Neural progenitor cell (in vitro differentiated cells): ENCODE data around the gene MRC1. TPM values are rescaled to one million over a fixed set of nuclear protein-coding genes. Genes with fewer than 3 reads are reported as not detected.

ENCODE experiments used
- DNase-seq: peaks from one replicate; pipeline ENCODE4 v3.0.0-alpha.2; 2016; ENCODE audit warnings: low spot score
- H2AFZ ChIP-seq: fragments of 200-600 bp; sonication (generic); replicated peaks from 2 replicates; pipeline ENCODE4 v1.6.1; 2016; ENCODE audit warnings: antibody characterized with exemption
- H3F3A ChIP-seq: fragments of 200-600 bp; sonication (generic); 2 replicates; pipeline ENCODE4 v1.6.1; 2016; ENCODE audit warnings: antibody characterized with exemption, low read depth
- H3K27ac ChIP-seq: fragments of 200-600 bp; sonication (generic); 2 replicates; pipeline ENCODE4 v1.5.1; 2016; ENCODE audit warnings: mild to moderate bottlenecking
- H3K27me3 ChIP-seq: fragments of 200-600 bp; sonication (generic); 2 replicates; pipeline ENCODE4 v1.6.1; 2016; ENCODE audit warnings: mild to moderate bottlenecking, moderate library complexity
- H3K36me3 ChIP-seq: fragments of 200-600 bp; sonication (generic); 2 replicates; pipeline ENCODE4 v1.5.1; 2016
- H3K4me1 ChIP-seq: fragments of 200-600 bp; sonication (generic); 2 replicates; pipeline ENCODE4 v1.6.1; 2016; ENCODE audit warnings: mixed run types
- H3K4me2 ChIP-seq: fragments of 200-600 bp; sonication (generic); 2 replicates; pipeline ENCODE4 v1.6.1; 2016
- H3K4me3 ChIP-seq: fragments of 200-600 bp; sonication (generic); 2 replicates; pipeline ENCODE4 v1.5.1; 2016
- H3K79me2 ChIP-seq: fragments of 200-600 bp; sonication (generic); 2 replicates; pipeline ENCODE4 v1.6.1; 2016; ENCODE audit warnings: low read depth
- H3K9ac ChIP-seq: fragments of 200-600 bp; sonication (generic); 2 replicates; pipeline ENCODE4 v1.6.1; 2016
- H3K9me3 ChIP-seq: fragments of 200-600 bp; sonication (generic); 2 replicates; pipeline ENCODE4 v1.5.1; 2016; ENCODE audit warnings: low read depth
- H4K20me1 ChIP-seq: fragments of 200-600 bp; sonication (generic); 2 replicates; pipeline ENCODE4 v1.6.1; 2016; ENCODE audit warnings: low read depth
- H3K27ac Mint-ChIP-seq: 3 replicates; pipeline ENCODE4 v1.8.0; 2021; ENCODE audit warnings: mixed read lengths
- H3K27me3 Mint-ChIP-seq: 2 replicates; pipeline ENCODE4 v1.8.0; 2022; ENCODE audit warnings: low read depth, mild to moderate bottlenecking, inconsistent platforms, moderate library complexity, mixed read lengths; ENCODE audit not compliant: insufficient read depth
- H3K36me3 Mint-ChIP-seq: 3 replicates; pipeline ENCODE4 v1.8.0; 2021; ENCODE audit warnings: mixed read lengths
- H3K4me1 Mint-ChIP-seq: 3 replicates; pipeline ENCODE4 v1.8.0; 2021; ENCODE audit warnings: mixed read lengths
- H3K4me3 Mint-ChIP-seq: 3 replicates; pipeline ENCODE4 v1.8.0; 2021; ENCODE audit warnings: mild to moderate bottlenecking, moderate library complexity, mixed read lengths
- H3K9me3 Mint-ChIP-seq: 3 replicates; pipeline ENCODE4 v1.8.0; 2020; ENCODE audit warnings: mixed read lengths
- CTCF ChIP-seq: fragments of 200-600 bp; sonication (generic); IDR thresholded peaks from 2 replicates; pipeline ENCODE4 v1.5.1; 2017; ENCODE audit warnings: antibody characterized with exemption, mild to moderate bottlenecking
- EZH2 ChIP-seq: fragments of 200-600 bp; sonication (generic); IDR thresholded peaks from 2 replicates; pipeline ENCODE4 v1.6.1; 2017; ENCODE audit warnings: antibody characterized with exemption, mild to moderate bottlenecking, moderate library complexity
- EZH2phosphoT487 ChIP-seq: fragments of 200-600 bp; sonication (generic); IDR thresholded peaks from 2 replicates; pipeline ENCODE4 v1.6.1; 2017; ENCODE audit warnings: antibody characterized with exemption
- total RNA-seq: library from RNA; depleted of rRNA; stranded (reverse); fragments of >200 nt; gene quantifications from 2 replicates; pipeline ENCODE4 v1.2.3, GENCODE V29; 2015; ENCODE audit warnings: low replicate concordance

Gene MRC1
- total RNA-seq, 1 donor from 2014 or later = not detected

GRCh38 chr10:17811146-17811865 lies 2.2 kb downstream of the MRC1 start:
- Mint-ChIP-seq H3K4me3 (no peak overlapping the region), H3K27ac (no peak overlapping the region), H3K36me3 (no peaks in the 10 kb centered on the region), H3K9me3 (no peaks in the 10 kb centered on the region), H3K27me3 (peaks cover 9% of the 10 kb centered on the region), H3K4me1 (no peaks in the 10 kb centered on the region)
- no peaks in the 10 kb centered on the region for H3K79me2 ChIP-seq
- no peak for DNase-seq
- H3K4me1 ChIP-seq = no peaks in the 10 kb centered on the region
- no peaks in the 10 kb centered on the region for H3F3A ChIP-seq
- H3K27me3 ChIP-seq = no peaks in the 10 kb centered on the region
- no peak overlapping the region for H2AFZ ChIP-seq
- H4K20me1 ChIP-seq = no peaks in the 10 kb centered on the region
- no peaks in the 10 kb centered on the region for H3K36me3 ChIP-seq
- H3K27ac ChIP-seq = no peak overlapping the region
- H3K4me3 ChIP-seq = no peak overlapping the region
- no peak overlapping the region for H3K9ac ChIP-seq
- no peak for TF ChIP-seq EZH2
- TF ChIP-seq EZH2phosphoT487 = no peak
- TF ChIP-seq CTCF = no peak
- H3K9me3 ChIP-seq = no peaks in the 10 kb centered on the region
- H3K4me2 ChIP-seq = no peak overlapping the region

DNA sequence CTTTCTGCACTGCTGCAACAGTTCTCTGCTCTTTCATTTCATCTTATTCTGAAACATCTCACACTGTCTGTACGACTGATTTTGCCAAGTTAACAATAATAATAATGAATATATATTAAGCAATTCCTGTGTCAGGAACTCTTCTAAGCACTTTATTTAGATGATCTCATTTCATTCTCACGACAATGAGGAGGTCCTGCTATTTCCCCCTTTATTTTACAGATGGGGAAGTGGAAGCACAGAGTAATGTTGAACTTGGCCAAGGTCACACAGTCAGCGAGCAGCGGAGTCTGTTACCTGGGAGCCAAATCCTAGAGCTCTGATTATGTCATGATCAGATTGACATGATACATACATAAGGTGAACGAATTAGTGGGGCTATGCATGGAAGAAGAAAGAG lies 5.8 kb downstream of the MRC1 start:
- no peak overlapping the region for H3K27ac ChIP-seq
- H3K36me3 Mint-ChIP-seq = no peaks in the 10 kb centered on the region
- H3K4me3 ChIP-seq = no peak overlapping the region
- H3K79me2 ChIP-seq = no peaks in the 10 kb centered on the region
- DNase-seq = no peak
- no peaks in the 10 kb centered on the region for H3K36me3 ChIP-seq
- no peak overlapping the region for H3K27ac Mint-ChIP-seq
- no peaks in the 10 kb centered on the region for H4K20me1 ChIP-seq
- no peak overlapping the region for H3K4me3 Mint-ChIP-seq
- TF ChIP-seq EZH2phosphoT487 (no peak), EZH2 (no peak), CTCF (no peak)
- no peaks in the 10 kb centered on the region for H3K4me1 ChIP-seq
- no peaks in the 10 kb centered on the region for H3F3A ChIP-seq
- H3K4me1 Mint-ChIP-seq = no peaks in the 10 kb centered on the region
- no peaks in the 10 kb centered on the region for H3K27me3 ChIP-seq
- H3K27me3 Mint-ChIP-seq = peaks cover 5% of the 10 kb centered on the region
- no peaks in the 10 kb centered on the region for H3K9me3 ChIP-seq
- no peak overlapping the region for H3K4me2 ChIP-seq
- no peaks in the 10 kb centered on the region for H3K9me3 Mint-ChIP-seq
- no peak overlapping the region for H3K9ac ChIP-seq
- no peak overlapping the region for H2AFZ ChIP-seq

- H3K36me3 Mint-ChIP-seq = no peaks in the 10 kb centered on the region
- no peak overlapping the region for H3K4me3 ChIP-seq
- H2AFZ ChIP-seq = no peak overlapping the region
- H3K27me3 Mint-ChIP-seq = peaks cover 5% of the 10 kb centered on the region
- no peaks in the 10 kb centered on the region for H4K20me1 ChIP-seq
- DNase-seq = no peak
- no peak overlapping the region for H3K27ac Mint-ChIP-seq
- no peaks in the 10 kb centered on the region for H3K9me3 Mint-ChIP-seq
- H3K27me3 ChIP-seq = no peaks in the 10 kb centered on the region
- no peaks in the 10 kb centered on the region for H3K9me3 ChIP-seq
- H3K9ac ChIP-seq = no peak overlapping the region
- H3K79me2 ChIP-seq = no peaks in the 10 kb centered on the region
- H3K4me1 Mint-ChIP-seq = no peaks in the 10 kb centered on the region
- no peak overlapping the region for H3K4me2 ChIP-seq
- TF ChIP-seq EZH2phosphoT487 (no peak), EZH2 (no peak), CTCF (no peak)
- H3K4me3 Mint-ChIP-seq = no peak overlapping the region
- H3K27ac ChIP-seq = no peak overlapping the region
- H3K36me3 ChIP-seq = no peaks in the 10 kb centered on the region
- H3K4me1 ChIP-seq = no peaks in the 10 kb centered on the region
- H3F3A ChIP-seq = no peaks in the 10 kb centered on the region
Measured at GRCh38 chr10:17816199-17816598, 7.1 kb downstream of the MRC1 start.
